Non-pigmented ciliary epithelial cell (primary cell): ENCODE results near the gene TNFRSF11A.

Source experiments
- DNase-seq: peaks from one replicate; pipeline ENCODE4 v3.0.0-alpha.2; 2010; ENCODE audit warnings: low read depth

Gene TNFRSF11A

DNA sequence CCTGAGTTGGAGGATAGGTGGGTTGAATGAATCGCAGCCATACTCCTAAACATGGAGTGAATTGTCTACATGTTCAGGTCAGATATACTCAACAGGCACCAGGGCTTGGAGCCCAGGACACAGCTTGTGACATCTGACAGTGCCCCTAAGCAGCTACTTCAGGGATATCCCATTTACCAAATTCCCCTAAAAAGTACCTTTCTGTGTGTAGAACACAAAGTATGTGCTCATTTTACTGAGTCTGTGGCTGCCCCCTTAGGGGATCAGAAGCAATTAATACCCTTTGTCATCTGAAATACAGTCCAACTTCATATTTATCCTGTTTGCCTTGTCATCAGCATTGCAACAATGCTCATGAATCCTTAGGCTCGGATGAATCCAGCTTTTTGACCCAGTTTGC lies 20.8 kb downstream of the TNFRSF11A start:
- no peak for DNase-seq

DNA sequence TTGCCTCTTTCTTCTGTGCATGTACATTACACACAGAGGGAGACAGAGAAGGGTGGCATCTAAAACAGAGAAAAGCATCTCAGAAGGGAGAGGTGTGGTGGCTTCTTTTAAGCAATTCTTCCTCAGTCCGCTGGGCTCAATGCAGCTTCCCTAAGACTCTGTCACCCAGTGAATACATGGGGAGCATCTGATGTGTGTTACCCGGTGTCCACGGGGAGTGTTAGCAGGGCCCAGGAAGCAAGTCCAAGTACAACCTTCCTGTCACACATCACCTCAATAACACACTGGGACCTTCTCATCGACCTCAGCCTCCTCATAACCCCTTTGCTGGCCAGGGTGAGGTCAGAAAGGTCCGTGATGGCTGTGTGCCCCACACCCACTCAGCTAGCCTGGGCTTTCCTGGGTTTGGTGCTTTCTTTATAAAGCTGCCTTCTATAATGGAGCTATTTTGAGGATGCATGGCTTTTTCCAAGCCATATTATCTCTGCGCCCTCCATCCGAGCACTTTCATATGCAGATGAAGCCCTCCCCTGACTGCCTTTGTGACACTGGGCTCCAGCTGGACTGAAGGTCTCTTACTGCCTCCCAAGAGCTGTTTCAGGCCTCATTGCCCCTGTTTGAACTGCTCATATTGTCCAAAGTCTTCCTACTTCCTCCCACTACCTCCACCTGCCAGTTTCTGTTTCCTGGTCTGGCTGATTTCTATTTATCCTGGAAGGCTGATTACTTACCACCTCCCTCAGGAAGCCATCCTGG lies 21.4 kb downstream of the TNFRSF11A start:
- no peak for DNase-seq

DNA sequence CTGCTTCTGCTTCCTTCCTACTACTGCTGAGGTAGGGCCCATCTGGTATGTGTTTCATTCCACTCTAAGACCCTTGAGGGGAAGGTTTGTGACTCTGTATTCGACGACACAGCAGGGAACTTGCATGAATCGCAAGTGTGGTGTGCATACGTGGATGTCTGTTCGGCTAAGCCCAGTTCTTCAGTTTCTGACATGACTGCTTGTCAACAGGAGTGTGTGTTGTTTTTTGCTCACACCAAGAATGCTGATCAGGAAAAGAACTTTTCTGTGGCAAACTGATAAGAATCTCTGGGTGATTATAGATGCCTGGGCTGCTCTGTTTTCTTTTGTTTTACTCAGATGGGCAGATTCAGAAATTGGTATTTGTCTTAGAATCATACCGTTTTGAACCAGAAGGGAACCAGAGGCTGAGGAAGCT lies 22.0 kb downstream of the TNFRSF11A start:
- no peak for DNase-seq

DNA sequence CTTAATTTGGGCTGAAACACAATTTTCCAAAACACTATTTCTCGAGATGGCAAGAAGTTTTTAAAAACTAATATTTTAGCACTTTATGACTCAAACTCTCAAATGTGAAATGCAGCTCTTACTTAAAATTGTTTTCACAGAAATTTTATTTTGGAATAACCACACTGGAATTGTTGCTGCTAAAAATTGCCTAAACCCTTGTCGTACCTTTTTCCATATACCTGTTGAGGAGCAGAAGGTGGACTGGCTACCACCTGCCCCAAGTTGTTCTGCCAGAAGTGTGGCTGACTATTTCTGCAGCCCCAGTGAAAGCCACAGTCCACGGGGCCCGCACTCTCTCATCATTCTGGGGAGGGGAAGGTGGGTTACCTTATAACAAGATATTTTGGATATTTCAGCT lies 23.4 kb downstream of the TNFRSF11A start:
- no peak for DNase-seq

DNA sequence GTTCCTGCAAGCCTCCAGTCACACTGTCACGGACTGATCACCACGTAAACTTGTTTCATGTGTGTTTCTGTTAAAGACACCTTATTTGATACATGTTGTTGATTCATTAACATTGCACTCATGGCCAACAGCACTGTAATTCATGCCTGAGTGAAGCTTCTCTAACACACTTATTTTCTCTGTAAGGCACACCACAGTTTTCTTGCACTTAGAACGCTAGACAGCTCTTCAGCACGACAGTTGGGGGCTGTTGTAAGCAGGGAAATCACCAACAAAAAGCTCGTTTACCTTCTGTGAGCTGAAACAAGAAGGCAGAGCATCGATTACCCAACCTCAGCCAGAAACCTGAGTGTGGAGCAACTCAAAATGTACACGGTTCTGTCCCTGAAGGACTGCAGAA lies 28.1 kb downstream of the TNFRSF11A start:
- no peak for DNase-seq

DNA sequence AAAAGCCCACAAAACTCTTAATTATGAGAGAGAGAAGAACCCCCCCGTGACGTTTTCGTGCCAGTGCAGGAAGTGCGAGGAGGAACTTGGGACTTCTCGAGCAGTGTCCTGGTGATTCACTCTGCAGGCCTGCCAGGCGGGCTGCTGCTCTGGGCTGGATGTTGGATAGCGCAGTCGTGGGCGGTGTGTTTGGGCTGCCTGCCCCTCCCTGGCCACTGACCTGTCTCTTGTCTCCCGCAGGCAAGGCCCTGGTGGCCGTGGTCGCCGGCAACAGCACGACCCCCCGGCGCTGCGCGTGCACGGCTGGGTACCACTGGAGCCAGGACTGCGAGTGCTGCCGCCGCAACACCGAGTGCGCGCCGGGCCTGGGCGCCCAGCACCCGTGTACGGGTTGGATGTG lies 29.0 kb downstream of the TNFRSF11A start:
- no peak for DNase-seq

DNA sequence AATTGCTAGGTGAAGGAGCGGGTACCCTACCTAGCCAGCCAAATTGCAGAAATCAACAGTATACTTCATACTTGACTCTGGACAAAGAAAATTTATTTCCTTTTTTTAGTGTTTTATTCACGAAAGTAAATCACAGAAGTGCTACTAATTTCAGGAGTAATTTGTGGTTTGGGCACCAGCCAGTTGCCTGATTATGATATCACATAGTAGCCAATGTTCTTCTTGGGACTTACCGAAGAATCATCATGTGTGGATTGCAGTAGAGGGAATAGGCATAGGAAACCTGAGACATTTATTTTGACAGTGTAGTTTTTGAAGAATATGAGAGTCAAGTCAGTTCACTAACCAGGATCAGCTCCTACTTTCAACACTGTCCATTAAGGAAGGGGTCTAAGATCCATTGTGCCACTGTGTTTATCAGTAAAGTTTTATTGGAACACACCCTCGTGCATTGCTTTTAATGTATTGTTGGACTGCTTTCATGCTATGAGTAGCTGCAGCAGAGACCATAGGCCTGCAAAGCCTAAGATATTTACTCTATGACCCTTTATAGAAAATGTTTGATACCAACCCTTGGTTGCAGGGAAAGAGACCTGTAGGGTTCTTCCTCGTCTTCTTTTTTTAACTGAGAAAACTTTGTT lies 32.1 kb downstream of the TNFRSF11A start:
- DNase-seq, result no peak

DNA sequence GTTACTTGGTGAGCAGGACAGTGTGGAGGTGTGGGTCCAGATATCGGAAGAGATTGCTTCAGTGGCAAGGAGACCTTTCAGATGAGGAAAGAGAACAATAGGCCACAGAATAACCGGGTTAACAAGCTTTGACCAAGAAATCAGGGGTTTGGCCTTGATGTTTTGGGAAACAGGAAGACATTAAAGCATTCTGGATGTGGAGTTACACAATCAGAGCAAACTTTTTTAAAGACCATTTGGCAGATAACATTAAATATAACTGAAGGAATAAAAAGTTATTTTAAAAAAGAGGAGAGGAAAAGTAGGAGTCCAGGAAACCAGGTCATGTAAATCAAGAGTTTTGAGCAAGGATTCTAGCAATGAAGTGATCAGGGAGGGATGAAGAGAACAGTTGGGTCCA lies 35.7 kb downstream of the TNFRSF11A start:
- DNase-seq, result no peak

DNA sequence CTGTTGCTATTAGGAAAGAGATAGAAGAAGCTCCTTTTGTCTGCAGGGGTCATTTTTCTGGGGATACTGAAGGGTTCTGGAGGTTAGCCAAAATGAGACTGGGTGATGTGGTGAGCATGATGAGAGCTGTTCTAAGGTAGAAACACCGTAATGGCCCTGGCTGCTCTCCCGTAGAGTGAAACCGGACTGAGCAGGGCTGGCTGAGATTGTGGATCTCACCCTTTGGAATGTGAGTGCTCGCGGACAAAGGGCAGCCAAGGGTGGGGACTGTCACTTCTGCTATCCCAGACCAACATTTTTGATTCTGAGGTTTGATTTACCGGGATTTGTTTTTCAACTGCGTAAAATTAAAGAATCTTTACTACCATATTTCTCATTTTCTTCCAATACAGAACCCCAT lies 36.2 kb downstream of the TNFRSF11A start:
- DNase-seq, result no peak

DNA sequence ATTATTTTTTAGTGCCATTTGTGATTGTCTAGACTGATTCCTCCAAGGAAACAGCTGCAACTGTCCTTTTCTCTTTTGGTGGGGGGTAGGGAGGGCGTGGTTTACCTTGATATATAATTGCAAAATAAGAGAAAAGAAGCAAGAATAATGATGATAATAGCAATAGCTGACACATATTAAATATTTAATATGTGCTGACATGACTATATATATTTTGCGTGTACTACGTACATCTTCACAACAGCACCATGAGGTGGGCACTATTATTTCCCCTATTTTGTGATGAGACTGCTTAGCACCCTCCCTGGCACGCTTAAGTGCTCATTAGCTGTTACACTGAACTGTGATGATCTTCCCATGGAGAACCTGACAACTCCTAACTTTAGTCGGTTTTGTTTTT lies 39.4 kb downstream of the TNFRSF11A start:
- DNase-seq, result no peak

DNA sequence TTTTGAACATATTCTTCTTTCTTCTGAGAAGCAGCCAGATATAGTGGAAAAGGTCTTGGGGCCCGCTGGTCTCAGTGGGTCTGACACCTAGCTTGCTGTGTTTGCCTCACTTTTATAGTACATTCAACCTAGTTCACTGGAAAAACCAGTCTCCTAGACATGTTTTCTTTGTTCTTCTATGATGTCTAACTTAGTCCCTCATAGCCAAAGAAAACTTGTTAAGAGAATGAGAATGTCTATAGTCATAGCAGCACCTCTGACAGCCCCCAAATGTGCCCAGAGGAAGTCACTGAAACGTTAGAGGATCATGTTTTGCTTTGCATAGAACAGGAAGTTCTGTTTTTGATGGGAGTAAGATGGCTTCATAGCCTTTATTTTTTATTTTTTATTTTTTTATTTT lies 40.3 kb downstream of the TNFRSF11A start:
- no peak for DNase-seq

DNA sequence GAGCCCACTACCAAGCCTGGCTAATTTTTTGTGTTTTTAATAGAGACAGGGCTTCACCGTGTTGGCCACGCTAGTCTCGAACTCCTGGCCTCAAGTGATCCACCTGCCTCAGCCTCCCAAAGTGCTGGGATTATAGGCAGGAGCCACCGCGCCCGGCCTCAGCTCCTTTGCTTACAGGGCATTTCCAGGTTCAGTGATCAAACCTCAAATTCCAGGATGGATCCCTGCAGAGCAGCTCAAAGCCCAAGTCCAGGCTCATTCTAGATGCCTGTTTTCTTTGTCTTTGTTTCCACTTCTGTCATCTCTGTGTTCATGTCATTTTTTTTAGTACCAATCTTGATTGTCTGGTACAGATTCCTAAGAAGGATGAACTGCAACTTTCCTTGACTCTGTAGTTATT lies 41.9 kb downstream of the TNFRSF11A start:
- DNase-seq, result no peak

DNA sequence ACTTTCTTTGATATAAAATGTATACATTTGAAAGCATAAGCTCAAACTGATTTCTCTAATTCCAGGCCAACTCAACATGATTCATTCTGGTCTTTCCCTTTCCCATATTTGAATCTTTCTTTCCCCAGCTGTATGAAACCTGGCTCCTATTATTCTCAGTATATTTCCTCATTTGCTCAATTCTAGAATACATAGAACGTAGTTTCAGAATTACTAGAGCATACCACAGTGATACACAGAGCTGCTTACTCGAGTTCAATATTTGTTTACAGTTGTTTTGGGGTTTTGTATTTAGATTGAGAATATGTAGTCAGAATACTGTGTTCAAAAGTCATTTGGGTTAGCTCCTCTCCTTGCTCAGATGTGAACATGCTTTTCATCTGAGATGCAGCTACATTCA lies 43.0 kb downstream of the TNFRSF11A start:
- DNase-seq, result no peak

DNA sequence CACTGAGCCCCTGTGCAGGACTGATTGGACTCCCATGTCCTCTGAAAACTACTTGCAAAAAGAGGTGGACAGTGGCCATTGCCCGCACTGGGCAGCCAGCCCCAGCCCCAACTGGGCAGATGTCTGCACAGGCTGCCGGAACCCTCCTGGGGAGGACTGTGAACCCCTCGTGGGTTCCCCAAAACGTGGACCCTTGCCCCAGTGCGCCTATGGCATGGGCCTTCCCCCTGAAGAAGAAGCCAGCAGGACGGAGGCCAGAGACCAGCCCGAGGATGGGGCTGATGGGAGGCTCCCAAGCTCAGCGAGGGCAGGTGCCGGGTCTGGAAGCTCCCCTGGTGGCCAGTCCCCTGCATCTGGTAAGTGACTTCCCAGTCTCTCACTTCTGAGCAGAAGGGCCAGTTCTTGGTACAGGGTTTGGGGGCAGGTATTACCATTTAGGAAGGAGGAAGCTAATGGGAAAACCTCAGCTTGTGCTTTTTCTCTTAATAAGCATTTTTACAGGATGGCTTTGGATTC lies 44.1 kb downstream of the TNFRSF11A start:
- no peak for DNase-seq

DNA sequence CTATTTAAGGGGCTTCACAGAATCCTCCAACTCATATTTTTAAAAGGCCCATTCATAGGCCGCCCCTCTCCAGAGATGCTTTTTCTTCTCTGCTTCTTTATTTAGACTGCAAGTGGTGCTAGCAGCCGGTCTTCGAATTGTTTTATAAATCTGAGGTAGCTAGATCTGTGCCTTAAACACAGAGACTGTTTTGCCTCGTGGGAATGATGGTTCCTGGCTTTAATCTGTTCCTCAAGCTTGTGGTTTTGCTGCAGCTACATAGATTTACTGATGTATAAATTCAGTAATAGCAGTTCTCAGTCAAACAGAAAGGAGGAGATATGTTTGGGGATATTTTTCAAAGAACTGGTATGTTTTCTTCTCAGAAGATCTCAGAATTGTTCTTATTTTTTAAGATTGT lies 45.3 kb downstream of the TNFRSF11A start:
- no peak for DNase-seq

DNA sequence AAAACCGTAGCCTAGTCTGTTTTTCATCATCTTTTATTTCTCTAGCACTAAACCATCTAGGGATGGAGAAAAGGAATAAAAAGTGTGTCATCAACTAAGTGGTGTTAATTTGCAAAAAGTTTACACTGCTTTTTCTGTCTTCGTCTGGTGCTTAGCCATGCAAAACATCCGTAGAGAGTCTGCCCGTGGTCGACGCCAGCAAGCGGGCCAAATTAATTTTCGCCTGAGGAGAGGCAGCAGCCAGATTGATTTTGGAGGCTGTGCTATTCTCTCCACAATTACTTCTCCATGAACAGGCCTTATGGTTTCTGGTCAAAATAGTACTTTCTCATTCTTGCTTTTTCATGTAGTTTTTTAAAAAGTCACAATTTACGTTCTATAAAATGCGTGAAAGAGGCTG lies 46.3 kb downstream of the TNFRSF11A start:
- no peak for DNase-seq

DNA sequence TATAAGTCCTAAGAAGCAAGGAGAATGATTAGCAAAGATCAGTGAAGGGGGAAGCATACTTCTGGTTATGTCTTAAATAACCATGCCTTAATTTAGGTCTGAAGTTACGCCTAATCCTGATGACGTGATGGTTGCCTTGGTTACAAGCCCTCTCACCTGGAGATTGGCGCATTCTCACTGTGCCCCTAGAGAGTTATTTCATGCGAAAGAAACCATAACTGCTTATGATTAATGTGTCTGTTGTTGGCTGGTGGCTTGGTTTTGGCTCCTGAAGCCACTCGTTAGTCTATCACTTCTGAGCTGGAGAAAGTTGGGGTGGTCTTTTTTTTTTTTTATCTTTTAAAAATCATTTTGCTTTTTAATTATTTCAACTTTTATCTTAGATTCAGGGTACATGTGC lies 47.0 kb downstream of the TNFRSF11A start:
- no peak for DNase-seq

DNA sequence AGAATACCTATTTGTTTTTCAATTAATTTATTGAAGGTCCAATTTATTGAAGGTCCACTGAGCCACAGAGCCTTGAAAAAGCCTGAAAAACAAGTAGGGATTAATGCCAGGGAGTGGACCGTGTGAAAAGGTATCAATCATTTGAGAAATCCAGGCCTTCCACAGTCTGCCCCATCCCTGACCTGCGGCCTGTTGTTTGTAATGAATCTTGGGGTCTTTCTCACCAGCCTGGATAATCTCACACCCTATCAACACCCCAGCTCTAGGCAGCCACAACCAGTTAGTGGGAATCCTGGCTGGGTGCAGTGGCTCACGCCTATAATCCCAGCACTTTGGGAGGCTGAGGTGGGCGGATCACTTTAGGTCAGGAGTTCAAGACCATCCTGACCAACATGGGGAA lies 47.8 kb downstream of the TNFRSF11A start:
- no peak for DNase-seq

DNA sequence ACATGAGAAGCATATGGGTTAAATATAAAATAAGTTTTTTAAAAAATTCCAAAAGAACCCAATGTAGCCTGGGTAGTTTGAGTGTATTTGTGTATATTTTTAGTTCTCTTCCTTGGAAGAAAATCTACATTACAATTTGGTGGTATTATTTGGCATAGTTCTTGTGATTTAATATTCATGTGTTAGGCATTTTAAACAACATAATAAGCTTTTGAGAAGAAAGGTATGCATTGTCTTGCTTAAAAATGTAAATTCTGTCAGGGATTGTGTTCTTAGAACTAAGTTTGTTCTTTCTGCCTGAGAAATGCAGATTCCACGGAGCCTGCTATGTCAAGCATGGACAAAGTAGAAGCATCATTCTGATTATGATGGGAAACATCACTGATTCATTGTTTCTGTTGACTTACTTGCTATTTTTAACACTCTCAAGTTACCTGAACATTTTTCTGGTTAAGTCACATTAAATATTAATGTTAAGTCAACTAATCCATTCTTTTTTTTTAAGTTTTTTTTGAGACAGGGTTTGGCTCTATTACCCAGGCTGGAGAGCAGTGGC lies 49.4 kb downstream of the TNFRSF11A start:
- DNase-seq, result no peak

DNA sequence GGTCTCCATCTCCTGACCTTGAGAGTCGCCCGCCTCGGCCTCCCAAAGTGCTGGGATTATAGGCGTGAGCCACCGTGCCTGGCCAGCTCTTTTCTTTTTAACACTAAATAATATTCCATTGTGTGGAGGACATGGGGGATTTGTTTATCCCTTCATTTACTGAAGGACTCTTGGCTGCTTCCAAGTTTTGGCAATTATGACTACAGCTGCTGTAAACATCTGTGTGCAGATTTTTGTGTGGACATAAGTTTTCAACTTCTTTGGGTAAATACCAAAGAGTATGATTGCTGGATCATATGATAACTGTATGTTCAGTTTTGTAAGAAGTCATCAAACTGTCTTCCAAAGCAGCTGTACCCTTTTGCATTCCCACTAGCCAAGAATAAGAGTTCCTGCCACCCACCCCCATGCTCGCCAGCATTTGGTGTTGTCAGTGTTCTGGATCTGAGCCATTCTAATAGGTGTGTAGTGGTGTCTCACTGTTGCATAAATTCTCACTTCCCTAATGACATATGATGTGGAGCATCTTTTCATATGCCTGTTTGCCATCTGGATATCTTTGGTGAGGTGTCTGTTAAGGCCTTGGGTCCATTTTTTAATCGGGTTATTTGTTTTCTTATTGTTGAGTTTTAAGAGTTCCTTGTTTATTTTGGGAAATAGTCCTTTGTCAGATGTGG lies 52.2 kb downstream of the TNFRSF11A start:
- no peak for DNase-seq

DNA sequence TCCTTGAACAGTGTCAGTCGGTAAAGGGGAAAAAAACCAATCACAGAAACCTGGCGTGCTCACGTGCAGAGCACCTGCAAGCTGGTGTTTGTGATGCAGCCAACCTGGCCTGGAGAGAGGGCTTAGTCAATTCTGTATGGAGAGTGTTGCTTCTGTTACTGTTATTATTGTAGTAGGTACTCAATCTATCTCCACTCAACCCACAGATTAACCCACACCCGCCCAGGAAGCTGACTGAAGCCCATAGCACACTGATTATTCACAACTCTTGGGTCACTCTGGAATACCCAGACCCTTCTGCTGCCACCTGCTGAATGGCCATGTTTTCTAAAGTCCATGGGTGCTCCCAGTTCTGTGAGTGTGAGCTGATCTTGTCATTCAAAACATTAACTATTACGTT lies 53.9 kb downstream of the TNFRSF11A start:
- DNase-seq, result no peak

DNA sequence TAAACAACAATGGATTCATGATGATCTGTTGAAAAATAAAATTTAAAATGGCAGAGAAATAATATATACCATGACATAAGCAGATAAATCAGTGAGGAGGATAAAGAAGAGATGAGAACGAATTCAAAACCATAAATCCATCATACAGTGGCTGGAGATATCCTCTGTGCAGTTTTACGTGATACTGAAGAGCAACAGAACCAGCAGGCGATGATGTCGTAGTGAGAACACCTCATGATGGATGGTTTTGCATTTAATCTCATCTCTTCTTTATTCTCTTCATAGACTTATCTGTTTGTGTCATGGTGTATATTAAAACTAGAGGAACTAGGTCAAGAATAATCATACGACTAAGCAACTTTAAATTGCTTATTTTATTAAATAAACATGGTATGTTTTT lies 56.3 kb downstream of the TNFRSF11A start:
- DNase-seq, result no peak

DNA sequence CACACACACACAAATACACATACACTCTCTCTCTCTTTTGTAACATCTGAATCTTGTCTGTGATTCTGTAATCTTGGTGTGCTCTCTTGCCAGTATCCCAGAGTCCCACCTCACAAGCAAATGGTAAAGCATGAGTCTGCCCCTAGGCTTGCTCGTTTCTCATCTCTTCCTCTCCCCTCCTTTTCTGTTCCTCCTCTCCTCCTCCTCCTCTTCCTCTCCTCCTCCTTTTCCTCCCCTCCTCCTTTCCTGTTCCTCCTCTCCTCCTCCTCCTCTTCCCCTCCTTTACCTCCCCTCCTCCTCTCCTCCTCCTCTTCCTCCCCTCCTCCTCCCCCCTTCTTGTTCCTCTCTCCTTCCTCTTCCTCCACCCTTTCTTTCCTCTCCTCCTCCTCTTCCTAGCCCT lies 59.0 kb downstream of the TNFRSF11A start:
- no peak for DNase-seq
